CD1c-positive myeloid dendritic cell (primary cell): Measurements from ENCODE around the gene GPRIN3.

Experiments used
- DNase-seq: peaks from one replicate; pipeline ENCODE4 v3.0.0-alpha.2; 2016; ENCODE audit errors: extremely low spot score

The GPRIN3 gene

GRCh38 chr4:89307446-89308160, at the start of gene GPRIN3:
GPRIN3 (minus strand) TSS chr4:89307800; CDS start chr4:89250110, 57,690 bp downstream.
- peak; percentile 86 for DNase-seq

- DNase-seq = no peak
These were observed 49.7 kb upstream of the GPRIN3 start for GRCh38 chr4:89357340-89357739.

- no peak for DNase-seq
These were observed 48.5 kb upstream of the GPRIN3 start for GRCh38 chr4:89356086-89356485.

- no peak for DNase-seq
These were observed 45.9 kb upstream of the GPRIN3 start for GRCh38 chr4:89353514-89353913.

- DNase-seq = no peak
These were observed 44.9 kb upstream of the GPRIN3 start for GRCh38 chr4:89352541-89352940.

- DNase-seq = no peak
These were observed 43.6 kb upstream of the GPRIN3 start for GRCh38 chr4:89351201-89351600.

- DNase-seq = no peak
These were observed 39.9 kb upstream of the GPRIN3 start for GRCh38 chr4:89347363-89348025.

- DNase-seq = no peak
These were observed 37.0 kb upstream of the GPRIN3 start for GRCh38 chr4:89344571-89344970.

- no peak for DNase-seq
These were observed 30.6 kb upstream of the GPRIN3 start for GRCh38 chr4:89338206-89338605.

- DNase-seq = no peak
These were observed 30.1 kb upstream of the GPRIN3 start for GRCh38 chr4:89337681-89338080.

GRCh38 chr4:89336818-89337420, 29.3 kb upstream of the GPRIN3 start:
- no peak for DNase-seq

GRCh38 chr4:89334830-89335229, 27.2 kb upstream of the GPRIN3 start:
- DNase-seq = no peak

GRCh38 chr4:89334311-89334710, 26.7 kb upstream of the GPRIN3 start:
- peak; percentile 68 for DNase-seq

GRCh38 chr4:89331686-89332544, 24.3 kb upstream of the GPRIN3 start:
- peak; percentile 74 for DNase-seq

GRCh38 chr4:89331197-89331596, 23.6 kb upstream of the GPRIN3 start:
- no peak for DNase-seq

GRCh38 chr4:89329280-89329679, 21.7 kb upstream of the GPRIN3 start:
- DNase-seq = no peak

- DNase-seq = peak; percentile 95
These were observed 17.1 kb upstream of the GPRIN3 start for GRCh38 chr4:89324671-89325070.

GRCh38 chr4:89322671-89323070, 15.1 kb upstream of the GPRIN3 start:
- no peak for DNase-seq

- no peak for DNase-seq
These were observed 12.2 kb upstream of the GPRIN3 start for GRCh38 chr4:89319756-89320155.

- DNase-seq = peak; percentile 75
These were observed 9.3 kb upstream of the GPRIN3 start for GRCh38 chr4:89316931-89317366.

GRCh38 chr4:89316211-89316610, 8.6 kb upstream of the GPRIN3 start:
- peak; percentile 46 for DNase-seq

- no peak for DNase-seq
These were observed 6.7 kb upstream of the GPRIN3 start for GRCh38 chr4:89314291-89314690.
